OCI-LY3 (cell line): ENCODE results near the gene CHIT1.

ENCODE experiments used
- H2AFZ ChIP-seq: fragments of 200-600, 300-600 bp; shearing (Covaris generic); 2 replicates; pipeline ENCODE4 v1.6.0; 2014; ENCODE audit warnings: antibody characterized with exemption, low read depth, low read length
- H3K27ac ChIP-seq: fragments of 200-600, 300-600 bp; sonication (generic); 2 replicates; pipeline ENCODE4 v1.5.1; 2014; ENCODE audit warnings: mild to moderate bottlenecking, low read length, moderate library complexity, mixed read lengths
- H3K27me3 ChIP-seq: fragments of 200-600, 300-600 bp; sonication (generic); 2 replicates; pipeline ENCODE4 v1.6.1; 2014; ENCODE audit warnings: low read depth, low read length, mixed read lengths
- H3K36me3 ChIP-seq: fragments of 200-600, 300-600 bp; sonication (generic); replicated peaks from 2 replicates; pipeline ENCODE3; 2014; ENCODE audit warnings: low read depth, low read length, mixed read lengths
- H3K4me1 ChIP-seq: fragments of 300-600, 200-600 bp; sonication (generic); 2 replicates; pipeline ENCODE4 v1.6.1; 2014; ENCODE audit warnings: low read length, mixed read lengths
- H3K4me2 ChIP-seq: fragments of 200-600, 300-600 bp; sonication (generic); 2 replicates; pipeline ENCODE4 v1.6.1; 2014; ENCODE audit warnings: low read length, mixed read lengths
- H3K4me3 ChIP-seq: fragments of 300-600, 200-600 bp; sonication (generic); 2 replicates; pipeline ENCODE4 v1.5.1; 2014; ENCODE audit warnings: antibody characterized with exemption, mild to moderate bottlenecking, low read length, moderate library complexity
- H3K79me2 ChIP-seq: fragments of 300-600, 200-600 bp; shearing (Covaris generic); 2 replicates; pipeline ENCODE4 v1.6.1; 2014; ENCODE audit warnings: mild to moderate bottlenecking, low read length, mixed read lengths
- H3K9ac ChIP-seq: fragments of 300-600, 200-600 bp; shearing (Covaris generic); 2 replicates; pipeline ENCODE4 v1.6.0; 2014; ENCODE audit warnings: mild to moderate bottlenecking, low read length, moderate library complexity
- H3K9me3 ChIP-seq: fragments of 200-600, 300-600 bp; shearing (Covaris generic); 2 replicates; pipeline ENCODE4 v1.6.1; 2014; ENCODE audit warnings: low read length, mixed read lengths; ENCODE audit not compliant: insufficient read depth
- H4K20me1 ChIP-seq: fragments of 200-600, 300-600 bp; sonication (generic); 2 replicates; pipeline ENCODE4 v1.6.1; 2016; ENCODE audit warnings: low read length, mixed read lengths; ENCODE audit not compliant: insufficient read depth
- EZH2phosphoT487 ChIP-seq: fragments of 200-600 bp; shearing (Covaris generic); IDR thresholded peaks from 2 replicates; pipeline ENCODE4 v1.6.1; 2018; ENCODE audit warnings: antibody characterized with exemption, mixed run types, low read depth
- TF ChIP-seq, protein P1 (sequence below): fragments of 200-600, 300-600 bp; sonication (generic); IDR thresholded peaks from 2 replicates; pipeline ENCODE4 v1.5.1; 2014; ENCODE audit warnings: antibody characterized with exemption, low read length, low read depth

The CHIT1 gene

GRCh38 chr1:203276408-203276807 lies 46.9 kb upstream of the CHIT1 start:
- H3K27ac ChIP-seq: no peak overlapping the region
- no peak overlapping the region for H2AFZ ChIP-seq
- no peaks in the 10 kb centered on the region for H3K27me3 ChIP-seq
- peaks cover 4% of the 10 kb centered on the region; the same call in 1 of the 2 replicates for H3K79me2 ChIP-seq
- TF ChIP-seq EZH2phosphoT487: no peak
- TF ChIP-seq, protein P1, sequence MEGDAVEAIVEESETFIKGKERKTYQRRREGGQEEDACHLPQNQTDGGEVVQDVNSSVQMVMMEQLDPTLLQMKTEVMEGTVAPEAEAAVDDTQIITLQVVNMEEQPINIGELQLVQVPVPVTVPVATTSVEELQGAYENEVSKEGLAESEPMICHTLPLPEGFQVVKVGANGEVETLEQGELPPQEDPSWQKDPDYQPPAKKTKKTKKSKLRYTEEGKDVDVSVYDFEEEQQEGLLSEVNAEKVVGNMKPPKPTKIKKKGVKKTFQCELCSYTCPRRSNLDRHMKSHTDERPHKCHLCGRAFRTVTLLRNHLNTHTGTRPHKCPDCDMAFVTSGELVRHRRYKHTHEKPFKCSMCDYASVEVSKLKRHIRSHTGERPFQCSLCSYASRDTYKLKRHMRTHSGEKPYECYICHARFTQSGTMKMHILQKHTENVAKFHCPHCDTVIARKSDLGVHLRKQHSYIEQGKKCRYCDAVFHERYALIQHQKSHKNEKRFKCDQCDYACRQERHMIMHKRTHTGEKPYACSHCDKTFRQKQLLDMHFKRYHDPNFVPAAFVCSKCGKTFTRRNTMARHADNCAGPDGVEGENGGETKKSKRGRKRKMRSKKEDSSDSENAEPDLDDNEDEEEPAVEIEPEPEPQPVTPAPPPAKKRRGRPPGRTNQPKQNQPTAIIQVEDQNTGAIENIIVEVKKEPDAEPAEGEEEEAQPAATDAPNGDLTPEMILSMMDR: no peak
- H3K4me2 ChIP-seq: no peak overlapping the region
- no peak overlapping the region for H3K4me3 ChIP-seq
- H3K36me3 ChIP-seq: no peaks in the 10 kb centered on the region
- H3K4me1 ChIP-seq: peaks cover 44% of the 10 kb centered on the region
- H4K20me1 ChIP-seq: no peaks in the 10 kb centered on the region
- no peaks in the 10 kb centered on the region for H3K9me3 ChIP-seq
- H3K9ac ChIP-seq: no peak overlapping the region

DNA sequence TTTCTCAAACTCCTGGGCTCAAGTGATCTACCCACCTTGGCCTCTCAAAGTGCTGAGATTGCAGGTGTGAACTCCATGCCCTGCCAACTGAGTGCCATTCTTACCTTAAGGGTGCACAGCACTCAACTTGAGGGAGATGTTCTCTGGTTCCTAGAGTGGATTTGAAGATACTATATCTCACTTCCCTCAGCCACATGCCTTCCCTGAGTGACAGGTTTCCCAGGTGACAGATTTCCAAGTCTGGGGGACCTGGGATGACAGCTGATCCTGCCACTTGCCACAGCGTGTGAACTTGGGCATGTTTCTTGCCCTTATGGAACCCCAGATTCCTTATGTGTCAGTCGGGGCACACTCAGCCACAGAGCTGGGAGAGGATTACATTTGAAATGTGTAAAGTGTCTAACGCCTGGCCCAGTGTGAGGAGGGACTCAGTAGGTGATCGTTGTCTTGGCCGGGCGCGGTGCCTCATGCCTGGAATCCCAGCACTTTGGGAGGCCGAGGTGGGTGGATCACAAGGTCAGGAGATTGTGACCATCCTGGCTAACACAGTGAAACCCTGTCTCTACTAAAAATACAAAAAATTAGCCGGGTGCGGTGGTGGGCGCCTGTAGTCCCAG lies 46.3 kb upstream of the CHIT1 start:
- Histone ChIP-seq H3K9ac (no peak overlapping the region), H3K4me2 (no peak overlapping the region), H4K20me1 (no peaks in the 10 kb centered on the region), H3K9me3 (no peaks in the 10 kb centered on the region), H3K4me1 (peaks cover 50% of the 10 kb centered on the region), H3K36me3 (no peaks in the 10 kb centered on the region), H3K4me3 (no peak overlapping the region), H3K27ac (no peak overlapping the region), H3K27me3 (no peaks in the 10 kb centered on the region), H3K79me2 (peaks cover 4% of the 10 kb centered on the region; the same call in 1 of the 2 replicates), H2AFZ (no peak overlapping the region)
- TF ChIP-seq, protein P1: no peak
- TF ChIP-seq EZH2phosphoT487: no peak

- Histone ChIP-seq H3K9ac (peak overlapping the region; percentile 88), H4K20me1 (no peaks in the 10 kb centered on the region), H3K27me3 (no peaks in the 10 kb centered on the region), H3K4me3 (peak overlapping the region; percentile 86), H3K27ac (peak overlapping the region; percentile 75), H3K79me2 (peaks cover 4% of the 10 kb centered on the region; the same call in 1 of the 2 replicates), H3K4me2 (peak overlapping the region; percentile 100), H3K4me1 (peaks cover 52% of the 10 kb centered on the region), H3K9me3 (no peaks in the 10 kb centered on the region), H3K36me3 (no peaks in the 10 kb centered on the region), H2AFZ (0 out of 2 replicates have a peak overlapping the region, but pooled peaks have one; percentile 24)
- no peak for TF ChIP-seq EZH2phosphoT487
- TF ChIP-seq, protein P1: no peak
Observed at GRCh38 chr1:203274603-203275381, 45.3 kb upstream of the CHIT1 start.
